Measurements from ENCODE around the gene TSC22D3. TPM values are rescaled to one million over a fixed set of nuclear protein-coding genes. Genes with fewer than 3 reads are reported as not detected.
A peak's percentile ranks its signal among the peaks of the same experiment; 100 is the strongest.

Gene TSC22D3
- total RNA-seq, 1 donor from 2014 or later = 66.4 TPM

DNA sequence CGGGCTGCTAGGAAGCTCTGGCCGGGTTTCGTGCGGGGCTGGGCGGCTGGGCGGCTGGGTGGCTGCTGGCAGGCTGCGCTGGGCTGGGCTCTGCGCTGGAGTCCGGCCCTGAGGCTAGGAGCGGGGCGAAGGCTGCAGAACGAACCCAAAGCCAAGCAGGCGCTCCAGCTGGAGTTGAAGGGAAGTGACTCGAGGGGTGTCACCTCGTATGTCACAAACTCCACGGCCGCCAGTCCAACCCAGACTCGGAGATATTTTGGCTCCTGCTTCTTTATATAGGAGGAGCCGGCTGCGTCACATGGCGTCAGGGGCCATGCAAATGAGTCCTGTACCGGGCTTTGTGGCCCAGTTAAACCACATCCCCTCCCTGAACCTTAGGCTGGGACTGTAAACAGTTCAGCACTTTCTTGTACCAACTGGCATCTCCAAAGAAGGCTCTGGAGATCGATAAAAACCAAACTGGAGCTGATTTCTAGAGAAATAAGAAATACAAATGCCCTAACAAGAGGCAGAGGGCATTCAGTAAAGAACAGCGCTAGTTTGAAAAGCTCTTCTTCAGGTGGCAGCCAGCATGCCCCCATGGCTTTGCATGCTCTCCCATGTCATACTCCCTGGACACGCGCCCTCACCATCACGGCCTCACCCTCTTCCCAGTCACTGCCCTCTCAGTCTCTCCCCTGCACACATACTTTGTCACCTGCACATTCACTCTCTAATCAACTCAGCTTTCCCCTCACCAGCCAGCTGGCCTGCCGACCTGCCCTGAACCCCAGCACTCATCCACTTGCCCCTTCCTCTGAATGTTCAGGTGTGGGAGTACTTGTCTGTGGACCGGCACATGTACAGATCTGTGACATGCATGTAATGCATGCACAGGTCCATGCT, 58.5 kb downstream of the TSC22D3 start:
- ATAC-seq (ENCODE audit: poor library complexity) = peak; percentile 77
- intact Hi-C loops (cut with DNase I) = loop anchor here (5.0 kb wide), 1 partner anchor 55 kb away; no protein-coding TSS in a partner anchor
- peak; percentile 91 for DNase-seq

DNA sequence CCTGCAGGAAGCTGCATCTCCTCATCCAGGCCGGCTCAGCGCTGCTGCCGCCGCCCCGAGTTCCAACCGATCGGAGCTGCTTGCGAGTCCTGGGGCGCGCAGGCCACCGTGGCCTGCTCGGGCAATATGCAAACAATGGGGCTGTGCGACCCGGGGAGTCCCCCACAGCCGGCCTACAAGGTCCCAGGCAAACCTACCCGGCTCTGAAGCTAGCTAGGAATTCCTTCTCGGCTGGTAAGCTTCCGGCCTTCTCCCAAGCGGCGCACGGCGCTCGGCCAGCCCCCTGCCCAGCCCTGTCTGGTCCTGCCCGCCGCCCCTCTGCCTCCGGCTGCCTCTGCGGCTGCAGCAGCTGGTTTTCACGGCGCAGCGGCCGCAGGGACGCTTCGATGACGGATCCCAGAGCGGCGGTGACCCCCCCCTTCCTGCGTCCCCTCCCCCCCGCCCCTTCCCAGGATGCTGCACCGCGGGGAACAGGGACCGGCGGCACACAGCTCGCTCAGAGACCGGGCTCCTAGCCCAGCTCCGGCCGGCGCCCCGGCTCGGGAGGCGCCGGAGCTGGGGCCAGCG, 59.4 kb downstream of the TSC22D3 start:
- DNase-seq (peak; percentile 45), ATAC-seq (ENCODE audit: poor library complexity) (peak; percentile 29)
- intact Hi-C loops (cut with DNase I) = loop anchor here (5.0 kb wide), 1 partner anchor 56 kb away; no protein-coding TSS in a partner anchor

DNA sequence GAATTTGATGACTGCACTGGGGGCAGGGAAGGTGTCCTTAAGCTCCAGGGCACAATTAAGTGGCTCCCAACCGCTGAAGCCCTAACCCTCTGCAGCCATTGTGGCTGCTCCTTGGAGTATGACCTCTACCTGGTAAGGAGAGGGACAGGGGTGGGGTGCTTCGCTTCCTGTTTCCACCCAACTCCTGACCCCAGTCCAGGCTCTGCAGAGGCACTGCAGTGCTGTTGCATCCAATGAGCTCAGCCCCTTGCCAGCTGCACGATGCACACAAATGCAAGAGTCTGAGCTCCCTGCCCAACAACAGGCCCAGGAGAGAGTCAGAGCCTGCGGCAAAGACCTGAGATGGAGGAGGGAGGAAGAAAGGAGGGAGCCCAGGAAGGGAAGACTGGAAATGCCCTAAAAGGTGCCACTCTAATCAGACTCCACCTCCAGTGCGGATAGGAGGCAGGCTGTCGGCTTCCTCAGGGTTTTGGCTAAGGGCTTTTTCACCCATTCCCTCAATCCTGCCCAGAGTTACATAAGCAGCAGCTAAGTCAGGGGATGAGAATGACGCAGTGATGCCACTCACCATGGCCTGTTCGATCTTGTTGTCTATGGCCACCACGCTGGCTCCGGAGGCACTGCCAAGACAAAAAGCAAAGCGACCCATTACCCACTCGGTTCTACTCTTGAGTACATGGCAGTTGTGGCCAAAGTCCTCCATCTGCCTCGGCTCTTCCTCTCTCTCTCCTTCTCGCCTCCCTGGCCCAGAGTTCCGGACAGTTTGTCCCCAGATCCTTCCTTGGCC, 60.1 kb downstream of the TSC22D3 start:
- intact Hi-C loops (cut with DNase I) = loop anchor here (5.0 kb wide), 1 partner anchor 57 kb away; no protein-coding TSS in a partner anchor
- ATAC-seq (ENCODE audit: poor library complexity) (no peak), DNase-seq (no peak)

DNA sequence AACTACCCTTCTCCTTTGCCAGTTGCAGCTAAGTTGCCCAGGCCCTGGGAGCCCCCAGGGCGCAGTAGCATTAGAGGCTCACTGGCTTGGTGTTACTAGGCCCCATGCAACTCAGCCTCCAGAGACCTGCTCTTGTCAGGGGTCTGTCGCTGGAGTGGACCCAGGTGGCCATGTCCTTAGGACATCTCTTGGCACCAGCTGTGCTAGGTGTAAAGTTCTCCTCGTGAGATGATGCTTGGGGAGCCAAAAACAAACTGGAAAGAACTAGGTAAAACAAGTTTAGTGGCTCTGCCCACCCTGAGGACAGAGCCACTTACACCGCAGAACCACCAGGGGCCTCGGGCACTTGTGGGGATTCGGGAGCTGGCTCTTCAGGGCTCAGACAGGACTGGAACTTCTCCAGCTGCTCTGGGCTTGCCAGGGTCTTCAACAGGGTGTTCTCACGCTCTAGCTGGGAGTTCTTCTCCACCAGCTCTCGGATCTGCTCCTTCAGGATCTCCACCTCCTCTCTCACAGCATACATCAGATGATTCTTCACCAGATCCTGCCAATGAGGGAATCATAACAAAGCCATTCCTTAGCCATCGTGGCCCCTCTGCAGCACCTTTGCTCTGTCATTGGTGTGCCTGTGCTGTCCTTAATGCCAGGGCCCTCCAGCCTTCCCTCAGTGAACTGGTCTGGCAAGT, 61.2 kb downstream of the TSC22D3 start:
- ATAC-seq (ENCODE audit: poor library complexity) = no peak
- no peak for DNase-seq
- intact Hi-C loops (cut with DNase I) = loop anchor here (5.0 kb wide), 1 partner anchor 37 kb away; no protein-coding TSS in a partner anchor

DNA sequence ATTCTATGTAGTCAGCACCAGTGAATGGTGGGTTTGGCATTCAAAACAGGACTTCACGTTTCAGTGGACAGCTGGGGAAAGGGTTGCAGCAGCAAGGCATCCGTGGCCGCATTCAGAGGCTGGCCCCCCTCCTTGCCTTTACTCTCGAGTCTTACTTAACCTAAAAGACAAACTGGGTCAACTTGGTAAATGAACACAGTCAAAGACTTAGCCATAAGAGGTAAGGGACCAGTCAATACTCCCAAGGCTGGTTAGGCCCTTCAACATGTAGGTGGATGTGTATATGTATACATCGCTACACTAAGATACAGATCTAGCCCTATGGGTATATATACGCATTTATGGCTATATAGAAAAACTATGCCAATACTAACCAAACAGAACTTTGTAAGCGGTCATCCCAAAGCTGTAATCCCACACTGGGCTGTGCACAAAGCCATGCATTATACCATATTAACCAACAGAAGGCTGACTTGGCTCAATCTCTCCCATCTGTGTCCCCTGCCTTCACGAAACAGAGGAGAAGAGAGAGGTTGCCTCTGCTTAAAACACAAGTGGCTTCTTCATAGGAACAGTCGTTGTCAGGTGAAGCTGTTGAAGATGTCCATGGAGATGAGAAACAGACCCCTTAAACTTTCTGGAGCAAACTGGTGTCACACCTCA, 61.9 kb downstream of the TSC22D3 start:
- DNase-seq = no peak
- intact Hi-C loops (cut with DNase I) = loop anchor here (5.0 kb wide), 1 partner anchor 36 kb away; no protein-coding TSS in a partner anchor
- ATAC-seq (ENCODE audit: poor library complexity) = no peak

DNA sequence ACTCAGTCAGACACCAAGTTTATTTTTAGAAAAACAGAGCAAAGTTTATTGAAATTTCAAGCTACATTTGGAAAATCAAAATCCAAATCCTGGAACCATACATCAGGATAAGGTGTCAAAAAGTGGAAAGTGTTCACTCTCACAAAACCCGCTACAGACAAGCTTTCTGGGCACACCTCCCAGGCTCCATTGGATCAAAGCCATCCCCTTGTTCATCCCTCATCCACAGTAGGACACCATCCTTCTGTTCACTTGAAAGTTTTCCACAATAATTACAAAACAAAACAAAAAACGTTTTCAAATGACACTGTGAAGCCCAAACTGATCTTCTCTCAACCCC, 62.4 kb downstream of the TSC22D3 start:
- intact Hi-C loops (cut with DNase I) = loop anchor here (5.0 kb wide), 1 partner anchor 36 kb away; no protein-coding TSS in a partner anchor
- no peak for DNase-seq

DNA sequence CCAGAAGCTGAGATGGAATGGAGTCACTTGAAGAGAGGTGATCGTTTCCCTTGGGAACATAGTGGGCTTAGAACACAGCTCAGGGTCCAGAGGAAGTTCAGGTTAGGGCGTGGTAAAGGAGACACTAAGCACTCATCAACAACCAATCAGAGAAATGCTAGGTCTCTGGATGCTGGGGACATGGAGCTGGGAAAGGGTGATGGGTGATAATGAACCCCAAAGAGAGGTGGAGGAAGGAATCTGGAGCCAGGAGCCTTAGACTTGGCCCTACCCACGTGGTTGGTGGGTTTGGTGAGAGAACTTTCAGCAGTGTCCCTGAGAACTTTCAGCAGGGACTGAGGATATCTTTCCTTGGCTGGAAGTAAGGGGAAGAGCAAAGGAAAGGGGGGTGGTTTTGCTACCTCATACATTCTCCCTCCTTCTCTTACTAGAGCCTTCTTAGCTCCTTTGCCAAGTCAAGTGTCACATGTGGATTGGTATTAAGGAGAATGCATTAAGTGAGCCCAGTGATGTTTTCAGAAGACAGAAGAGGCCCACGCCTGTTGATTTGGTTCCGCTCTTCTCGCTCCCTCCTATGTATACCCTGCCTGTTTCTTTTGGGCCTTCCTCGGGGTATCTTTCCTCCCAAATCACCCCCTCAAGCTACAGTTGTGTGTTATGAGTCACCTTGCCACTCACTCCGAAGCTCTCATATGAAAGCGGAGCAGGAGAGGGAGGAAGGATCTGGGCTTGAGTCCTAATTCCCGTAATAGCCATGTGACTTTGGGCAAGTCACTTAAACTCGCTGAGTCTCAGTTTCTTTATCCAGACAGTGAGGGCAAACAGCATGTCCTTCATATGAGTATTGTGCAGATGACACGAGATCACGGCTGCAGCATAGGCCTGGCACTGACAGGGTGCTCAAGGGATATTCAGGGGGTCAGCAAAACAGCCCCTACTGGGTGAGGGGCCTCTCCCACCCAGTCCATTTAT, 63.1 kb downstream of the TSC22D3 start:
- DNase-seq = no peak
- intact Hi-C loops (cut with DNase I) = loop anchor here (5.0 kb wide), 1 partner anchor 35 kb away; no protein-coding TSS in a partner anchor
- peak; percentile 3 for ATAC-seq (ENCODE audit: poor library complexity)

More for the DNA sequence above, 62.4 kb downstream of the TSC22D3 start:
- ATAC-seq (ENCODE audit: poor library complexity) = no peak

DNA sequence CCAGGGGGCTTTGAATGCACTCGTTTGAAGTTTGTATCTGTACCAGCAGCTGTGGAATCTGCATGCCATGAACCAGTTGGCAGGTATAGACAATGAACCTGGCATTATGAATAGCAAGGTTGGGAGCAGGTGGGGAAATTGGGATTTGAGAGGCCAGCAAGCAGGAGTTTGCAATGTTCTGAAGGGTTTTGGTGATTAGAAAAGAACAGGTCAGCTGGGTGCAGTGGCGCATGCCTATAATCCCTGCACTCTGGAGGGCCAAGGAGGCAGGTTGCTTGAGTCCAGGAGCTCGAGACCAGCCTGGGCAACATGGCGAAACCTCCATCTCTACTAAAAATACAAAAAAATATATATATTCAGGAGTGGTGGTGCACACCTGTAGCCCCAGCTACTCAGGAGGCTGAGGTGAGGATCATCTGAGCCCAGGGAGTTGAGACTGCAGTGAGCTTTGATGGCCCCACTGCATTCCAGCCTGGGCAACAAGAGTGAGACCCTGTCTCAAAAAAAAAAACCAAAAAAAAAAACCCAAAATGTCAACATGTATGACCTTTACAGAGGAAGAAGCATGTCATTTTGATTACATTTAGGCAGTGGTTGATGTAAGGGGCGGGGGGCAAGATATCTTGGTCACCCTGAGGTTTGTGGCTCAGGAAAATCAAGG, 63.9 kb downstream of the TSC22D3 start:
- no peak for DNase-seq
- intact Hi-C loops (cut with DNase I) = loop anchor here (5.0 kb wide), 1 partner anchor 34 kb away; no protein-coding TSS in a partner anchor
- no peak for ATAC-seq (ENCODE audit: poor library complexity)

DNA sequence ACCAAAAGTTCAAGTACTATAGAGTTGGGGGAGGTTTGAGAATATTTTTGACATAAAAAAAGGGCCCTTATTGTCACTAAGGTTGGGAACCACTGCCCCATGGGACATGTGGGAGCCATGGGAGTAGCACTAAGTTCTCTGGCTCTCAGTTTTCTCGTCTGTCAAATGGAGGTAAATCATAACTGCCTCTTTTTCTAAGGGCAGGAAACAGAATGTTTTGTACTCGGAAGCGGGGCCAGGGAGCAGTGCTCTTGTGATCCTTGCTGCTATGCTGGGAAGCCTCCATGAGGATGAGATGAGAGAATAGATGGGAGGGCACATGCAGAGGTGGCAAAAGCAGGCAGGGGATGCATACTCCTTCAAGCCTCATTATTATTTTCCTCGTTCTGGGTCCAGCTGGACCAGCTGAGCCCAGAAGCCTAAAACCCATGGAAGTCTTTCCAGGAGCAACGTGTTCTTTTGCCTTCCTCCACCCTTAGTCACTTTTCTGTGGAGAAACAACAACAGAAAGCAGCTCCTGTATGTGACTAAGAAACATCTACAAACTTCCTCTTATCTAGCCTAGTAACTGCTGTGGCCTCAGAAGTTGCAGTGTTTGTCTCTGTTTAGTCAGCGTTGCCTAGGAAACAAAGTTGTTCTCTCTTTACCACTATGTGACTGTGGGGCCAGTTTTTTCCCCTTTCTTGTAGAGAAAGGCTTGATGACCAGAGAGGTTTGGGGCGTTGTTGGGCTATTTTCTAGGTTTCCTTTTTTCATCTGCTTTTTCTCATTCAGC, 64.8 kb downstream of the TSC22D3 start:
- DNase-seq = no peak
- intact Hi-C loops (cut with DNase I) = loop anchor here (5.0 kb wide), 1 partner anchor 34 kb away; no protein-coding TSS in a partner anchor
- peak; percentile 73 for ATAC-seq (ENCODE audit: poor library complexity)

DNA sequence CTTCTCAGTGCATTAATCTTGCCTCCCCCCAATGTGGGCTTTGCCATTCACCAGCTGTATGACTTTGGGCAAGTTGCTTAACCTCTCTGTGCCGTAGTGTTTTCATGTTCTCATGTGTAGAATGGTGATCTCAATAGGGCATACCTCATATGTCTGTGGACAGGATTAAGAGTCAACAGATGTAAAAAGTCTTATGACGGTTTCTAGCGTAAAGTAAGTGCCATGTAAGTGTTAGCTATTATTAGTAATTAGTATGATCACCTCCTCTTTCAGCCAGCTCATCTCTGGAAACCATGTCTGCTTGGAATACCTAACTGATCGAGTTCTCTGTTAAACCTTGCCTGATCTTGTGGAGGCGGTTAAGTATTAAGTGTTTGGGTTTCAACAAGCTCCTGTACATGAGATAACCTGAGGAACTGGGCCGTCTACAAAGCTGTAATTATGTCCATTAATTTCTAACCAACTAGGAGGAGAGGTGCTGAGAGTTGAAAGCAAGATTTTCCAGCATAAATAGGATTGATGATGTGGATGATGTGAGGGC, 66.3 kb downstream of the TSC22D3 start:
- DNase-seq = no peak
- no peak for ATAC-seq (ENCODE audit: poor library complexity)
- intact Hi-C loops (cut with DNase I) = no loop called here

DNA sequence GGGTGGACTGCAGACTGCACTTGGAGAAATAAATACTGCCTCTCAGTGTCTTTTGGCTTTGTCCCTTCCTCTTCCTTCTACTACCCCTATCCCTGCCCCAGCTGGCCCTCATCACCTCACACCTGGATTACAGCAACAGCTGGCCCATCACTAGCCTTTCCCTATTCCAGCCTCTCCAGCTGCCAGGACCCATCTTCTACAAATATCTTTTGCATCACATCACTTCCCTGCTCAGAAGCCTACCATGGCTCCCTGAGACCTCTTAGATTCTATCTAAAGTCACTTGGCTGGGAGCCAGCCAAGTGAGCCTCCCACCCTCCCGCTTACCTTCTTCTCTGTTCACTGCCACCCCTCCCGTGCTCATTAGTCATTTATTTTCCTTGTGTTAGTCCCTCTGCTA, 66.8 kb downstream of the TSC22D3 start:
- ATAC-seq (ENCODE audit: poor library complexity) = no peak
- intact Hi-C loops (cut with DNase I) = no loop called here
- no peak for DNase-seq

DNA sequence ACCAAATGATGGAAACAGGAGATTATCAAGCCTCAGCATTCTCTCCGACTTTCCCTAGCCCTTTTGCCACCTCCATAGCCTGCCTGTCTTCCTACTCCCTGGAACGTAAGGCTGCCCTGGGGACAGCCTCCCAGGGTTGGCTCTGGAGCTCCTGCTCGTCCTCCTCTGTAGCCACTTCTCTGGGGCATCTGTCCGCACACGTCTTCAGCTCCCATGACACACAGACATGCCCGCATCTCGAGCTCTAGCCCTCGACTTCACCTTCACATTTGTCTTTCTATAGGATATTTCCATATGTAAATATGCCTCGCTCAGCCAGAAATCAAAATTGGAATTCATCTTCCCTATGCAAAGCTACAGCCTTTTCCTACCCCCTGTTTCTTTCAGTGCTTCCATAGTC, 67.7 kb downstream of the TSC22D3 start:
- DNase-seq (no peak), ATAC-seq (ENCODE audit: poor library complexity) (no peak)
- intact Hi-C loops (cut with DNase I) = no loop called here

DNA sequence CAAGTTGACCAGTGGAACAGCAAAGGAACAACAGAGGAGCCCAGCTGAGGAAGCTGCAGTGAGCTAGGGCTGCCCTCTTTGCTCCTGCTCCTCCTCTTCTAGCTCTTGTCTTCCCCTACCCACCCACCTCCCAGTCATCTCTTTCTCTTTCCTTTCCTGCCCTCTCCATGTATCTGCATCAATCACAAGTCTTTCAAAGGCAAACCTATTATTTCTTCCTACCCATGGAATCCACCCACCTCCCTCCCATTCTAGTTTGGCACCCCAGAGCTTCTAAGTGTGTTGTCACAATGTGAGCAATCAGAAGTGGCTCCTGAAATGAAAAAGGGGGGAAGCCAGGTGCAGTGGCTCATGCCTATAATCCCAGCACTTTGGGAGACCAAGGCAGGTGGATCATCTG, 69.3 kb downstream of the TSC22D3 start:
- no peak for ATAC-seq (ENCODE audit: poor library complexity)
- DNase-seq = no peak
- intact Hi-C loops (cut with DNase I) = no loop called here

DNA sequence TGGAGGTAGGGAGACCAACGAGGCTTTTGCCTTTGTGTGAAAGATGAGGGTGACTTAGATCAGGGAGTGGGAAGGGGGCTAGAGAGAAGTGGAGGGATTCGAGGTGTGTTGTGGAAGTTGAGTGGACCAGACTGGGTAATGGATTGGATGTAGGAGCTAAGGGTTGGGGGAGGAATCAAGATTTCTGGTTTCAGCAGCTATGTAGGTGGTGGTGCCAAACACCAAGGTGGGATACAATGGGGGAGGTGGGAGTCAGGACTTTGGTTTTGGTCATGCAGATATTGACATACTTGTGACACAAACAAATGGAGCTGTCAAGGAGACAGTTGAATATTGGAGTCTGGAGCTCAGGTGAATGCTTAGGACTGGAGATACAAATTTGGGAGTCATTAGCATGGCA, 71.0 kb downstream of the TSC22D3 start:
- DNase-seq (no peak), ATAC-seq (ENCODE audit: poor library complexity) (no peak)
- intact Hi-C loops (cut with DNase I) = no loop called here

DNA sequence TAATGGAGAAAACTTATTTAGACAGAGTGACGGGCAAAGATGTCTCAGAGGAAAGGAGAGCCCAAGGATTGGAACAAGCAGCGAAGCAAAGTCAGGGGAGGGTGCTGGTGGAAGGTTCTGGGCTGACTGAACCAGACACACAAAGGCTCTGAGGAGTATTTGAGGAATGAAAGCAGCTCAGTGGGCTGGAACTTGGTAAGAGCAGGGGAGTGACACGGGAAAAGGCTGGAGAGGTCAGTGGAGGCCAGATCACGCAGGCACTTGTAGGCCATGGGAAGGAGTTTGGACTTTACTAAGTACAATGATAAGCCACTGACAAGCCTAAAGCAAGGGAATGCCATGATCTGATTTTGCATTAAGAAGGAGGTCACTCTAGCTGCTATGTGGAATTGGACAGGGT, 71.4 kb downstream of the TSC22D3 start:
- no peak for DNase-seq
- ATAC-seq (ENCODE audit: poor library complexity) = no peak
- intact Hi-C loops (cut with DNase I) = no loop called here

Data from Right ventricle myocardium superior (tissue), 1 donor.